Activated CD8-positive, alpha-beta T cell treated with anti-CD3 and anti-CD28 coated beads for 36 hours (primary cell): Measurements from ENCODE around the gene EEF2K. TPM values are rescaled to one million over a fixed set of nuclear protein-coding genes. Genes with fewer than 3 reads are reported as not detected.
A peak's percentile ranks its signal among the peaks of the same experiment; 100 is the strongest.

ENCODE experiments used
- ATAC-seq: fragments of 200-7000 bp; cut with Tn5 transposase; one replicate; pipeline ENCODE4 v1.10.0; 2021; ENCODE audit warnings: mild to moderate bottlenecking, moderate library complexity
- CTCF ChIA-PET: fragments of 350-600 bp; sonication (Branson Sonifier 250); formaldehyde crosslinking; loops from one replicate; lab custom pipeline; 2021; ENCODE audit warnings: antibody characterized with exemption; lab: Charles Lee
- POLR2A ChIA-PET: fragments of 350-600 bp; sonication (Branson Sonifier 250); formaldehyde crosslinking; loops from one replicate; lab custom pipeline; 2021; ENCODE audit warnings: antibody characterized with exemption; lab: Charles Lee
- DNase-seq: peaks from one replicate; pipeline ENCODE4 v3.0.0-alpha.2; 2020
- H3K27ac Mint-ChIP-seq: one replicate; pipeline ENCODE4 v1.8.0; 2021; ENCODE audit warnings: mild to moderate bottlenecking, mixed read lengths
- H3K27me3 Mint-ChIP-seq: one replicate; pipeline ENCODE4 v1.8.0; 2021; ENCODE audit warnings: mixed read lengths
- H3K36me3 Mint-ChIP-seq: one replicate; pipeline ENCODE4 v1.8.0; 2021; ENCODE audit warnings: low read depth, mixed read lengths
- H3K4me1 Mint-ChIP-seq: one replicate; pipeline ENCODE4 v1.8.0; 2021; ENCODE audit warnings: low read depth, mixed read lengths
- H3K4me3 Mint-ChIP-seq: one replicate; pipeline ENCODE4 v1.8.0; 2021; ENCODE audit warnings: mild to moderate bottlenecking, moderate library complexity, mixed read lengths
- H3K9me3 Mint-ChIP-seq: one replicate; pipeline ENCODE4 v1.8.0; 2021; ENCODE audit warnings: mixed read lengths
- intact Hi-C: fragments of 100-400 bp; cut with micrococcal nuclease; formaldehyde crosslinking; loops from one replicate; pipeline ENCODE4 v1.10.0; 2022
- total RNA-seq, 2 experiments: library from RNA; stranded (reverse); gene quantifications; one replicate each; pipeline ENCODE4 v1.2.3, GENCODE V29; 2021
- TF ChIP-seq, protein P1 (sequence below): fragments of 200-600 bp; IDR thresholded peaks from one replicate; pipeline ENCODE4 v1.8.0; 2022; ENCODE audit warnings: antibody characterized with exemption, mild to moderate bottlenecking

Gene EEF2K
- total RNA-seq, 2 experiments from 2014 or later: 28.6 to 31.2 TPM

- intact Hi-C loops: no loop called here
- POLR2A ChIA-PET: no interaction called here
- CTCF ChIA-PET: interaction anchor here (2.0 to 2.2 kb wide), 2 partner anchors 84 to 106 kb away, joined by 5 to 9 read pairs; no protein-coding TSS in a partner anchor
- DNase-seq: peak; percentile 20
- Mint-ChIP-seq H3K27ac (no peak overlapping the region), H3K4me3 (no peak overlapping the region), H3K27me3 (no peaks in the 10 kb centered on the region), H3K36me3 (no peaks in the 10 kb centered on the region), H3K4me1 (peaks cover 18% of the 10 kb centered on the region), H3K9me3 (no peaks in the 10 kb centered on the region)
- ATAC-seq: no peak
- TF ChIP-seq, protein P1, sequence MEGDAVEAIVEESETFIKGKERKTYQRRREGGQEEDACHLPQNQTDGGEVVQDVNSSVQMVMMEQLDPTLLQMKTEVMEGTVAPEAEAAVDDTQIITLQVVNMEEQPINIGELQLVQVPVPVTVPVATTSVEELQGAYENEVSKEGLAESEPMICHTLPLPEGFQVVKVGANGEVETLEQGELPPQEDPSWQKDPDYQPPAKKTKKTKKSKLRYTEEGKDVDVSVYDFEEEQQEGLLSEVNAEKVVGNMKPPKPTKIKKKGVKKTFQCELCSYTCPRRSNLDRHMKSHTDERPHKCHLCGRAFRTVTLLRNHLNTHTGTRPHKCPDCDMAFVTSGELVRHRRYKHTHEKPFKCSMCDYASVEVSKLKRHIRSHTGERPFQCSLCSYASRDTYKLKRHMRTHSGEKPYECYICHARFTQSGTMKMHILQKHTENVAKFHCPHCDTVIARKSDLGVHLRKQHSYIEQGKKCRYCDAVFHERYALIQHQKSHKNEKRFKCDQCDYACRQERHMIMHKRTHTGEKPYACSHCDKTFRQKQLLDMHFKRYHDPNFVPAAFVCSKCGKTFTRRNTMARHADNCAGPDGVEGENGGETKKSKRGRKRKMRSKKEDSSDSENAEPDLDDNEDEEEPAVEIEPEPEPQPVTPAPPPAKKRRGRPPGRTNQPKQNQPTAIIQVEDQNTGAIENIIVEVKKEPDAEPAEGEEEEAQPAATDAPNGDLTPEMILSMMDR: no peak
Measured at GRCh38 chr16:22183901-22184614, 22.0 kb upstream of the EEF2K start.

- ChIA-PET POLR2A (no interaction called here), CTCF (interaction anchor here (2.0 to 2.2 kb wide), 2 partner anchors 85 to 107 kb away, joined by 5 to 9 read pairs; no protein-coding TSS in a partner anchor)
- Mint-ChIP-seq H3K4me1 (peaks cover 23% of the 10 kb centered on the region), H3K9me3 (no peaks in the 10 kb centered on the region), H3K36me3 (no peaks in the 10 kb centered on the region), H3K4me3 (no peak overlapping the region), H3K27ac (no peak overlapping the region), H3K27me3 (no peaks in the 10 kb centered on the region)
- intact Hi-C loops: no loop called here
- ATAC-seq: no peak
- DNase-seq: no peak
- TF ChIP-seq, protein P1: no peak
Measured at GRCh38 chr16:22184615-22184968, 21.5 kb upstream of the EEF2K start.

- no peaks in the 10 kb centered on the region for H3K36me3 Mint-ChIP-seq
- CTCF ChIA-PET: interaction anchor here (0.9 to 4.7 kb wide), 4 partner anchors 16 to 187 kb away, joined by 3 to 82 read pairs (median 42); partner anchors contain the start of gene PDZD9
Measured at GRCh38 chr16:22186517-22186916, 19.6 kb upstream of the EEF2K start.

GRCh38 chr16:22188267-22188594 is 17.8 kb upstream of the EEF2K start:
- ATAC-seq: no peak
- TF ChIP-seq, protein P1: no peak
- no peaks in the 10 kb centered on the region for H3K9me3 Mint-ChIP-seq
- H3K27me3 Mint-ChIP-seq: no peaks in the 10 kb centered on the region
- ChIA-PET POLR2A (interaction anchor here (0.6 to 8.7 kb wide), 7 partner anchors 10 to 222 kb away, joined by 3 to 113 read pairs (median 3); partner anchors contain the start of genes EEF2K, MOSMO and VWA3A), CTCF (interaction anchor here (0.6 to 5.9 kb wide), 41 partner anchors 8 to 531 kb away, joined by 3 to 82 read pairs (median 5); partner anchors contain the start of genes MOSMO, PDZD9, POLR3E and UQCRC2)
- H3K36me3 Mint-ChIP-seq: no peaks in the 10 kb centered on the region
- H3K4me3 Mint-ChIP-seq: no peak overlapping the region
- no peak for DNase-seq
- peak overlapping the region; percentile 100 for H3K27ac Mint-ChIP-seq
- intact Hi-C loops: loop anchor here (2.0 to 5.0 kb wide), 3 partner anchors 91 to 236 kb away; partner anchors contain the start of gene UQCRC2
- peaks cover 37% of the 10 kb centered on the region for H3K4me1 Mint-ChIP-seq

More at GRCh38 chr16:22186517-22186916, 19.6 kb upstream of the EEF2K start:
- peak; percentile 35 for DNase-seq
- Mint-ChIP-seq H3K4me3 (no peak overlapping the region), H3K4me1 (peaks cover 26% of the 10 kb centered on the region), H3K9me3 (no peaks in the 10 kb centered on the region), H3K27ac (peak overlapping the region; percentile 68), H3K27me3 (no peaks in the 10 kb centered on the region)
- POLR2A ChIA-PET: no interaction called here
- intact Hi-C loops: loop anchor here (5.0 kb wide), 2 partner anchors 89 to 234 kb away; partner anchors contain the start of gene UQCRC2
- no peak for ATAC-seq
- TF ChIP-seq, protein P1: peak; percentile 21
